ENCODE data around the gene AMDHD1.

The AMDHD1 gene

DNA sequence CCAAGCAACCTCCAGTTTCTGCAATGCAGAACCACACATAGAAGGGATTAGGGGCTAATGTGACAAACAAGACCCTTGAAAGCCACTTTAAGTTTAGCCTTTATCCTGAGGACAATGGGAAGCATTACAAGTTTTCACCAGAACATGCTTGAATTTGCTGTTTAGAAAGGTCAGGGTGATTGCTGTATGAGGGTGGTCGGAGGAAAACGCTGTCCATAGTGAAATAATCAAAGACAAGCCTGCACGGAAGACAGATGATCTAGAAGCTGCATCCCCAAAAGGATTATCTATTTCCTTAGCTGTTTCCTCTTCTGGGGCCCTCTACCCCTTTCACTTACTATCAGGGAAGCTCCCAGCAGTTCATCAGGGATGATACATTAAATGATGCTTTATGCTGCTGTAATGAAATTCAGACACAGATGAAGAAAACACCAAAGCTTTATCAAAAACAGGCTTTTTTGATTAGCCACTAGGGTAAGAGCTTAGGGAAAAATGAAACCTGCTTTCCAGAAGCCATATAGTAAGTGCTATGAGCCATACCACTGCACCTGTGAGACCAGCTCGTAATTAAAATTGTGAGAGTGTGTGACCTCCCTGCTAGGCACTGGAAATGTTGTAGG lies 46.5 kb downstream of the AMDHD1 start:
- TF ChIP-seq, protein P1, sequence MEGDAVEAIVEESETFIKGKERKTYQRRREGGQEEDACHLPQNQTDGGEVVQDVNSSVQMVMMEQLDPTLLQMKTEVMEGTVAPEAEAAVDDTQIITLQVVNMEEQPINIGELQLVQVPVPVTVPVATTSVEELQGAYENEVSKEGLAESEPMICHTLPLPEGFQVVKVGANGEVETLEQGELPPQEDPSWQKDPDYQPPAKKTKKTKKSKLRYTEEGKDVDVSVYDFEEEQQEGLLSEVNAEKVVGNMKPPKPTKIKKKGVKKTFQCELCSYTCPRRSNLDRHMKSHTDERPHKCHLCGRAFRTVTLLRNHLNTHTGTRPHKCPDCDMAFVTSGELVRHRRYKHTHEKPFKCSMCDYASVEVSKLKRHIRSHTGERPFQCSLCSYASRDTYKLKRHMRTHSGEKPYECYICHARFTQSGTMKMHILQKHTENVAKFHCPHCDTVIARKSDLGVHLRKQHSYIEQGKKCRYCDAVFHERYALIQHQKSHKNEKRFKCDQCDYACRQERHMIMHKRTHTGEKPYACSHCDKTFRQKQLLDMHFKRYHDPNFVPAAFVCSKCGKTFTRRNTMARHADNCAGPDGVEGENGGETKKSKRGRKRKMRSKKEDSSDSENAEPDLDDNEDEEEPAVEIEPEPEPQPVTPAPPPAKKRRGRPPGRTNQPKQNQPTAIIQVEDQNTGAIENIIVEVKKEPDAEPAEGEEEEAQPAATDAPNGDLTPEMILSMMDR (IDR thresholded peaks at IDR 0.05; ENCODE audit: low read depth, low read length) = no peak
- no peak overlapping the region for H3K4me3 ChIP-seq (ENCODE audit: low read depth, low read length)
- DNase-seq (ENCODE audit: low read depth, low spot score) = no peak
- in situ Hi-C loops (cut with HindIII; ENCODE audit: low sequenced_read_pairs) = no loop called here

DNA sequence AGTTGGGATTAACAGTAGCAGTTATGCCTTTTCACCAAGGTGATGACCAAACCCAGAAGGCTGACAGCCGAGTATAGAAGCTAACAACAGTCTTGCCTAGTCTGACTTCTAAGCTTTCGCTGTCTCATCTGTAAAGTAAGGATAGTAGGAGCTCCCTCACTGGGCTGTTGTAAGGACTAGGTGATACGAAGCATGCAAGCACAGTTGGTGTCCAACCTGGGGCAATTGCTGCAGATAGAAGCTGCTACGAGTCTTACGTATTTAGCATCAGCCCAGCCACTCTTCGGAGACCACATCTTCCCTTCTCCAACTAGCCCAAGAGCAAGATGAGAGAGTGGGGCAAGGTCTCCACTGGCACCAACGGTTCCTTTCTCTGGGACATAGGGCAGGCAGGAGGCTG lies 47.0 kb downstream of the AMDHD1 start:
- TF ChIP-seq, protein P1 (IDR thresholded peaks at IDR 0.05; ENCODE audit: low read depth, low read length) = no peak
- H3K4me3 ChIP-seq (ENCODE audit: low read depth, low read length) = no peak overlapping the region
- no peak for DNase-seq (ENCODE audit: low read depth, low spot score)
- in situ Hi-C loops (cut with HindIII; ENCODE audit: low sequenced_read_pairs) = no loop called here

DNA sequence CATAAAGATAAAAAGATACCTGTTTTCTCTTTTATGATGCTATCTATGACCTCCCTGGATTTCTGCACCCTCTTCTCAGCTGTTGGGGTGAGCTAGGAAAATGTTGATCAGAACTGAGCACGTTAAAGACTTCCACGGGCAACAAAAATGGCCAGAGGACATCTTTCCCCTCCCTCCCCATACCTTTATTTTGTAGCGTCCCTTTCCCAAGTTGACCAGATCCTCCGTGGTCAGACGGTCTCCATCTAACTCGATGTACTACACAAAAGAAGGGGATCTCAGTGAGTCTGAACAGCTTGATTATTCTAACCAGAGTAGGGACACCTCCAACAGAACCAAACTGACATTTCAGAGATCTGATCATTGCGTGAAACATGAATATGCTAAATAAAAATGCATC lies 50.8 kb downstream of the AMDHD1 start:
- DNase-seq (ENCODE audit: low read depth, low spot score) = no peak
- no peak overlapping the region for H3K4me3 ChIP-seq (ENCODE audit: low read depth, low read length)
- in situ Hi-C loops (cut with HindIII; ENCODE audit: low sequenced_read_pairs) = no loop called here
- TF ChIP-seq, protein P1 (IDR thresholded peaks at IDR 0.05; ENCODE audit: low read depth, low read length) = no peak

DNA sequence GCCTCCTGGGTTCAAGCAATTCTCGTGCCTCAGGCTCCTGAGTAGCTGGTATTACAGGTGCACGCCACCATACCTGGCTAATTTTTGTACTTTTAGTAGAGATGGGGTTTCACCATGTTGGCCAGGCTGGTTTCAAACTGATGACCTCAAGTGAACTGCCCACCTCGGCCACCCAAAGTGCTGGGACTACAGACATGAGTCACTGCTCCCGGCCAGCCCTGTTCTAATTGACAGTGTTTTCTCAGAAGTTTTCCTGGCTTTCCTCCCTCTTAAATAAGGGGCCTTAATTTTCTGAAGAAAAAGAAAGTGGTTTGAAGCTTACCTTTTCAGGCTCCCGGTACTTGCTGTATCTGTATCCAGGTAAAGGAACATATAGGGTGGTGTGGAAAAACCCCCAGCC lies 51.3 kb downstream of the AMDHD1 start:
- no peak for DNase-seq (ENCODE audit: low read depth, low spot score)
- no peak overlapping the region for H3K4me3 ChIP-seq (ENCODE audit: low read depth, low read length)
- TF ChIP-seq, protein P1 (IDR thresholded peaks at IDR 0.05; ENCODE audit: low read depth, low read length) = no peak
- in situ Hi-C loops (cut with HindIII; ENCODE audit: low sequenced_read_pairs) = no loop called here

DNA sequence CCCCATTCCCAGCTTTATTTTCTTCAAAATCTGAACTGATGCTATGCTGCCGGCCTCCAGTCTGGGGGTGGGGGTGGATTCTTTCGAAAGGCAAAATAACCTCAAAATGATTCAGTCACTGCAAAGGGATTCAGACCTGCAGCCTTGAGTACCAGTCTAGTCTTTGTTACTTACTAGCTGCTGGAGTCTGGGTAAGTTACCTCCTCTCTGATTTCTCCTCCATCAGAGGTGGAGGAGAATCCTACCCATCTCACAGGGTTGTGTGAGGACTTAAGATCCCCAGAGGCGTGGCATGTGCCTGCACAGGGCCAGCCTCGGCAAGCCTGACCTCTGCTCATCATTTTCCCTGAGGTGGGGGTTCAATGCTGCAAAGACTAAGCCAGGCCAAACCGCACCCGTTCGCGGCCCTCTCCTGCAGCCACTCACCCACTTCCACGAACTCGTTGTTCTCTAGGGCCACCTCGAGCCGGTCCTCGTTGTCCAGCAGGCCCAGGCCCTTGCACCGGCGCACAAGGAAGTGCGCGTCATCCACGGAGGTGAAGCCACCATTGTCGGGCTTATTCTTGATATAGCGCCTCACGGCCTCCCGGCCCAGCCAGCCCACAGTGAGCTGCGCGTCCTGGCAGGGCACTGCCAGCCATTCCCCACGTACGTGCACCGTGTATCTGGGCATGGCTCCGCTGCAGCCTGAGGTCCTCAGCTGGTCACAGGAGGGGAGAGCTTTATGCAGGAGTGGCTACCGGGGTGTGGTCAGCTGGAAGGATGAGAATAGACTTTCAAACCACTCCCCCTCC lies 52.3 kb downstream of the AMDHD1 start:
- TF ChIP-seq, protein P1 (IDR thresholded peaks at IDR 0.05; ENCODE audit: low read depth, low read length) = no peak
- in situ Hi-C loops (cut with HindIII; ENCODE audit: low sequenced_read_pairs) = no loop called here
- H3K4me3 ChIP-seq (ENCODE audit: low read depth, low read length) = no peak overlapping the region
- no peak for DNase-seq (ENCODE audit: low read depth, low spot score)

DNA sequence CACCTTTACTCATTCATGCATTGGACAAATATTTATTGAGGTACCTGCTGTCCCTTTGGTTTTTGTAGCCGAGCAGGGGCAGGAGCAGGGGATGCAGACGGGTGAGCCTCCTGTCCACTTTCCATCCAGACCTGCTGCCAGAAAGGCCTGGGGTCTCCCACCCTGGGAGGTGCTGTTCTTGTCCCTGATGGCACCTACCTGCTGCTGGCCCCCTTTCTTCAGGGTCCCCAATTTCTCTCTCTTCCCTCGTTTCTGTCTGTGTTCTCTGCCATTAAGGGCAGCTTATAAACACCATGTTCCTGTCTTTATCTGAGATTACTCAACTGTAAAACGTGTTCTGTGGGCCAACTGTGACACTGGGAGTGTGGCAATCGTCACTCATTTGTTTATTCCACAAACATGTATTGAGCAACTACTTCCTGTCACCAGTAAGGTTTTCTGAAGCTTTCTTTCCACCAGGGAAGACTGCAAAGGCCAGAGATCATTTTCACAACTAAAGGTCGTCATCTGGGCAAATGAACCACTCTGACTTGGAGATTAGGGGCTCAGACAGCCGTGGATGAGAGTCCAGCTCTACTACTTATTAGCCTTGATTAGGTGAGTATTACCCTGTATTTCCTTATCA lies 53.0 kb downstream of the AMDHD1 start, which contains the start of gene HAL:
Gene HAL, minus strand, starts transcription at position 311 of the 625 bp plus-strand sequence. CDS start 434 bp downstream, outside the sequence.
- no peak within 1 kb of the TSS for H3K4me3 ChIP-seq (ENCODE audit: low read depth, low read length)
- DNase-seq (ENCODE audit: low read depth, low spot score) = no peak
- TF ChIP-seq, protein P1 (IDR thresholded peaks at IDR 0.05; ENCODE audit: low read depth, low read length) = no peak
- in situ Hi-C loops (cut with HindIII; ENCODE audit: low sequenced_read_pairs) = no loop called here

Data from astrocyte of the spinal cord (primary cell).